HG03469 (cell line): ENCODE data around the gene ASAP2.

Experiments
- ATAC-seq: cut with Tn5 transposase; IDR thresholded peaks from one replicate; pipeline ENCODE4 v1.9.1; 2021; ENCODE audit warnings: mild to moderate bottlenecking, moderate library complexity, moderate number of reproducible peaks; ENCODE audit not compliant: unreplicated experiment

The ASAP2 gene

DNA sequence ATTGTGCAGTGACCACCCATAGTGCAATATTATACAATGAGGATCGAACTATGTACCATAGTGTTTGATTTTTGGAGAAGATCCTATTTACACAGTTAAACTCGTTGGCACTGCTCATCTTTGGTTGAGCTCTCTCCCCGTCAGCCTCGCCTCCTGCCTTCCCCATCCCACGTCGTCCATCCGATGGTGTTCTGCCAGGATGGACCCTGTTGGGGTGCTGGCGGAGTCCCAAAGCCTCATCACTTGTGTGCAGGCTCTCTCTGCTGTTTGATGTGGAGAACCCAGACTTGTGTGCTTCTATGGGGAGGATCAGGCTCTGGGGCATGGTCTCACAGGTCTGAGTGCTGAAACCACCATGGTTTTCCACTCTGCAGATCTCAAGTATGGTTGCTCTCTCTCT, 131.3 kb downstream of the ASAP2 start:
- ATAC-seq = no peak

- ATAC-seq = no peak
These were observed 134.8 kb downstream of the ASAP2 start for GRCh38 chr2:9341337-9341887.

DNA sequence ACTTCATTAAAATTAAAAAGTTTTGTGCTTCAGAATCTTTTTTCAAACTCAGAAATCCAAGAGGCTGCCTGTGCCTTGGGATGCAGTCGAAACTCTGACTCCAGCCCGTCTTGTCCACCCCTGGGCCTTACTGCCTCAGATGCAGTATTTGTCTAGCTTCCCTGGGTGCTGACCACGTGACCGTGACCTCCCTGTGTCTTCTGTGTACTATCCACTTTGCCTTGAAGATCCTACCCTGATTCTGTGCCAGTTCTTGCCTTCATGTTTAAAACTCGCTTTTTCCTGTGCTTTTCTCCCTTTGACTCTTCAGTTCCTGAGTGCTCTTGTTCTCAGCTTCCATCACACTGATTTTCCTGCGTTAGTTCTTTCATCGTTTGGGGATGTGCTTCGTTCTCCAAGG, 136.0 kb downstream of the ASAP2 start:
- no peak for ATAC-seq

- no peak for ATAC-seq
These were observed 136.9 kb downstream of the ASAP2 start for GRCh38 chr2:9343524-9343923.

- ATAC-seq = no peak
These were observed 137.8 kb downstream of the ASAP2 start for GRCh38 chr2:9344434-9344833.

DNA sequence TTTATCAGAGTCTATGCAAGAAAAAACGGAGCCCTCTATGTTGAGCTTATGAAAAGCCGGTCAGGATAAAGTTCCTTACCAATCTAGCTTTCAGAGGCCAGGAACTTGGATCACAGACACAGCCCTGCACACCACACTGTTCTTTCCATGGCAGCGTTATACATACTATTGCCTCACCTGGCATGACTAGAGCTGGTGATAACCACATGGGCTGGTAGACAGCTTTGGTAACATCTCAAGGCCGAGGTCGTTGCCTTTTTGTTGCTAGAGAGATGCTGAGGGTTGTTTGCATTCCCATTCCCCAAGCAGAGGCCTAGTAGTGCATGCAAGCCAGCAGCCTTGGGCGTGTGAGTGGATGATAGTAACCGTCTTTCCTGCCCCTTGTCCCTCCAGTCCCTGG, 138.7 kb downstream of the ASAP2 start:
- no peak for ATAC-seq

GRCh38 chr2:9345997-9346396, 139.4 kb downstream of the ASAP2 start:
- ATAC-seq = no peak

DNA sequence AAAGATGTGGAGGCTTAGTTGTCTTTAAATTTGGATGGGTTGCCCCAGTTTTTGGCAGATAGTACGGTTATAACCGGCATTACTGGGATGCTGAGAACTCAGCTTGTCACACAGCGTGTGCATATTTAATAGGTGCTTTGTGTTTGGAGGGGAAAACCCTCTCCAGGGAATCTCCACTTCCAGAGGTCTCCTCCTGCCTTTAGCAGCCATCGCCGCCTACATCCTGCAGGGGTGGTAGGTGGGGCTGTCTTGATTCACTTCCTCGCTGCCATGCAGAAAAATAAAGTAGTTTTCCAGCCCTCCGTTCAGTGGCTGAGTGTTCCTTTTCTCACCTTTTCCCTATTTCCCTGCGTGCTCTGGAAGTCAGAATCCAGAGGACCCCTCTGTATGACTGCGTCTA, 140.3 kb downstream of the ASAP2 start:
- ATAC-seq = no peak

- no peak for ATAC-seq
These were observed 140.8 kb downstream of the ASAP2 start for GRCh38 chr2:9347411-9347881.

DNA sequence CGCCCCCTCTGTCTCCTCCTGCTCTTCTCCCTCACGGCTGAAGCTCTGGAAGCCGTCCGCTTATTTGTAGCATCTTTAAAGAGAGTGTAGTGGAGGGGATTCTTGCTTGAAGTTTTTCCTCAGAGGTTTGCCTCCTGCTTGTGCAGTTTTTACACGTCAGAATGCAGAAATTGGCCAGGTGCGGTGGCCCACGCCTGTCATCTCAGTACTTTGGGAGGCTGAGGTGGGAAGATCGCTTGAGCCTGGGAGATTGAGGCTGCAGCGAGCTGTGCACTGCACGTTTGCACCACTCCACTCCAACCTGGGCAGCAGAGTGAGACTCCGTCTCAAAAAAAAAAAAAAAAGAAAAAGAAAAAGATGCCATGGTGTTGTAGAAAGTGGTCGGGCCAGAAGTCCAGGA, 147.7 kb downstream of the ASAP2 start:
- no peak for ATAC-seq

DNA sequence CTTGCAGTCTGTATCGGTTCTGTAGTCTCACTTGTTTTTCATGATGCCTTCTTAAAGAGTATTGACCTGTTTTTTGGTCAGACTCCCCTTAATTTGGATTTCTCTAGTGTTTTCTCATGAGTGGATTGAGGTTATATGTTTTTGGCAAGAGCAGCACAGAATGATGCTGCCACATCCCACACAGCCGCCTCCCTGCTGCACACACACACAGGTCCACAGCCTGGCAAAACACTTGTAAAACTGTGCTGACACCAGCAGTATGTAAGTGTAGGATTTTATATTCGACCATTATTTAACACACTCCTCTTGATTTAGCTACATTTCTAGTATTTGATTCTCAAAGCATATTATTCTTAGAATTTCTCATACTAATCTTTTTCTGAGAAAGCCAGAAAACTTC, 148.7 kb downstream of the ASAP2 start:
- no peak for ATAC-seq

DNA sequence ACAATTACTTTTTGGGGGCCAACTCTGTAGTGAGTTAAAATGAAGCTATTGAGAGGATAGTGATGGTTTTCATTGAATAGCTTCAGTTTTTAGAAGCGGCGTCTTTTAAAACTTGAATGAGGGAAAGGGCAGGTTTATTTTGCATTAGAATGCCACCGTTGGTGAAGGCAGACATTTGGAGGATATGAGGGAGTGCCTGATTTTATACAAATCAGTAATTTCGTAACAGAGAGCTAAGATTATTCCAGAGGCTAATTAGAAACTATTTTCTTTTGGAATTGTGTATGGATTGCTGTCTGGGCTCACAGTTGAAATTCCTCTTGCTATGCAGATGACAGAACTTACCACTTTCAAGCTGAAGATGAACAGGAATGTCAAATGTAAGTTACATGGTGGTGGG, 149.1 kb downstream of the ASAP2 start:
- no peak for ATAC-seq

DNA sequence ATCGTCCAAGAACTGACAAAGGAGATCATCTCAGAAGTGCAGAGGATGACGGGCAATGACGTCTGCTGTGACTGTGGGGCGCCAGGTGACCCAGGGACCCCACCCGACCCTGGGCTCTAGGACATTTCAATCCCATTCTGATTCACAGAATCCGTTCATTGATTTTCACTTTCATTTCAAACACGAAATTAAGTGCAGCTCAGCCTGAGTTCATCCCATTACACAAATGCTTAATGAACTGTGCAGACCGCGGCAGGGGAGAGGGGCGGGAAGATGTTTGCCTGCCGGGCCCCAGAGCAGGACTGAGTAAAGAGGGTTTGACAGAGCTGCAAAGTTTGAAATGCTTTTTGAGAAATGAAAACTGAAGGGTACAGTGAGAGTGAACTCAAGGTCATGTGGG, 149.6 kb downstream of the ASAP2 start:
- no peak for ATAC-seq

- ATAC-seq = no peak
These were observed 152.2 kb downstream of the ASAP2 start for GRCh38 chr2:9358846-9359245.

- no peak for ATAC-seq
These were observed 152.9 kb downstream of the ASAP2 start for GRCh38 chr2:9359463-9359862.

DNA sequence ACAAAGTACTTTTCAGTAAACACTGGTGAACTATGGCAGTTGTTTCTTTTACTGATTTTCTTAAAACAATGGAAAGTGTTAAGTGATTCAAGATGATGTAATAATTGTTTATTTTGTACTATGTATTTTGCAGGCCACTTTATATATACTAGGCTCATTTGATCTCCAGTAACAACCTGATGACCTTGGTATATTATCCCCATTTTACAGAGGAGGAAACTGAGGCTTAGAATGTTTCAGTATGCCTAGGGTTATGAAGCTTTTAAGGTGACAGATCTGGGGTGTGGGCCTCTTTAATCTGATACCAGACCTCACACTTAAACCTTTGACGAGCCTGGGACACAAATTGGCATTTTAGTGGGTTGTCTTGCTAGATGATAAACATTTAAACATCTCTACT, 153.5 kb downstream of the ASAP2 start:
- no peak for ATAC-seq

DNA sequence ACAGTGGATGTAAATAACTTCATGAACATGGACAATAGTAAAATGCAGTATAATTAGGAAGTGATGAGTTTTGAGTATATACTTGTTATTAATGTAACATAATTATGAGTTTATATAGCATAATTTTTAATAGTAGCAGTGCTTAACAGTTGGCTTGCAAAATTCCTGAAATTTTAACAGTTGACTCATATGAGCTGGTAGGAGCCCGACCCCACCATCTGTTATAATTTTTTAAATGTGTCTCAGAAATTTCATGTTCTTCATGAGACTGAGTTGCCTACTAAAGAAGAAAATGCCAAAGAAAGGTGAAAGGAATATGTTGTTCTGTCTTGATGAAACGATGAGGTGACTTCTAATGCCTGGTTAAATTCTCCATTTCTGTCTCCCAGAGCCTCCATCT, 154.1 kb downstream of the ASAP2 start:
- no peak for ATAC-seq

DNA sequence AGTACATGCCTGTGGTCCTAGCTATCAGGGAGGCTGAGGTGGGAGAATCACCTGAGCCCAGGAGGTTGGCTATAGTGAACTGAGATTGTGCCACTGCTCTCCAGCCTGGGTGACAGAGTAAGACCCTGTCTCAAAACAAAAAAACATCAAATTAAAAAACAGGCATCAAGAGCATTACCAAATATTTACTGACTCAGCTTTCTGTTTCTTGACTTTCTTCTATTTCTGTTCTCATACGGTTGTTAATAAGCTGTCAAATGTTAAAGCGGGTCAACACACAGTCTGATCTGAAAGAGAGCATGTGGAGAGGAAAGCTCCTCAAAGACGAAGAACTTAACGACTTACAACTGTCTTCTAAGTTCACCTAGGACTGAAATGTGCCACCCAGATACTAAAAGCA, 157.8 kb downstream of the ASAP2 start:
- no peak for ATAC-seq

GRCh38 chr2:9364791-9365497, 158.3 kb downstream of the ASAP2 start:
- ATAC-seq = no peak

GRCh38 chr2:9365498-9366019, 158.9 kb downstream of the ASAP2 start:
- no peak for ATAC-seq

GRCh38 chr2:9366026-9366425, 159.4 kb downstream of the ASAP2 start:
- no peak for ATAC-seq

DNA sequence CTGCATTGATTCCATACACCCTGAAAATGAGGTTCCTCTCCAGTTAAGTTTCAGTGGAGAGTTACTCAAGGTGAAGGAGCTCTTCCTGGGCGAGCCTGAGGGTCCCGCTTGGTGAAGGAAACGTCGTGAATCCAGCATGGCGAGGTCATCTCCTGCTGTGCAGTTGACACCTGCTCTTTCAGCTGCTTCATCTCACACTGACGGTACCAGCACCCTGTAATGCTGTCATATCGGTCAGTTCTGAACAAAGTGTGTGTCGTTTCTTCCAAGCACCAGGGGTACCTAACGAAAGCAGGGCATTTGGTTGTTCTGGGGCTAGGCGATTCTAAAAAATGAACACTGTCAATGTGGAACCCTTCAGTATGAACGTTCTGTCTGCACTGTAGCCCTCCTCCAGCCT, 164.1 kb downstream of the ASAP2 start:
- ATAC-seq = no peak

GRCh38 chr2:9373047-9373446, 166.4 kb downstream of the ASAP2 start:
- no peak for ATAC-seq
